Ishikawa (cell line): Measurements from ENCODE around the gene DRC7.

ENCODE experiments used
- CEBPB ChIP-seq: IDR thresholded peaks from 2 replicates; pipeline ENCODE4 v1.6.1; 2012
- CREB1 ChIP-seq: IDR thresholded peaks from 2 replicates; pipeline ENCODE4 v1.6.1; 2012; ENCODE audit warnings: low read depth
- EP300 ChIP-seq: IDR thresholded peaks from 2 replicates; pipeline ENCODE4 v1.6.1; 2012; ENCODE audit warnings: borderline replicate concordance
- RAD21 ChIP-seq: IDR thresholded peaks from 2 replicates; pipeline ENCODE4 v1.6.1; 2012; ENCODE audit warnings: low read depth
- TAF1 ChIP-seq: IDR thresholded peaks from 2 replicates; pipeline ENCODE4 v1.6.1; 2012; ENCODE audit warnings: low read depth, mild to moderate bottlenecking
- USF1 ChIP-seq: IDR thresholded peaks from 2 replicates; pipeline ENCODE4 v1.6.1; 2012
- YY1 ChIP-seq: IDR thresholded peaks from 2 replicates; pipeline ENCODE4 v1.6.1; 2012; ENCODE audit warnings: low read depth

GRCh38 chr16:57698812-57699405, 4.3 kb downstream of the DRC7 start:
- TF ChIP-seq YY1 (no peak), EP300 (no peak), USF1 (no peak), CREB1 (no peak), CEBPB (no peak), RAD21 (no peak), TAF1 (no peak)
